A673 (cell line): ENCODE data around the gene DUS1L.

Experiments used
- CTCF ChIP-seq: fragments of 300-800, 200-600 bp; sonication (generic); conservative IDR thresholded peaks from 2 replicates; pipeline ENCODE4 v1.5.1; 2017; ENCODE audit warnings: low read depth, mild to moderate bottlenecking, antibody characterized with exemption, low read length, moderate library complexity, mixed read lengths
- EZH2 ChIP-seq: fragments of 200-600 bp; sonication (generic); IDR thresholded peaks from 2 replicates; pipeline ENCODE4 v1.6.1; 2017; ENCODE audit warnings: borderline replicate concordance, low read depth, mild to moderate bottlenecking, mixed read lengths, antibody characterized with exemption, low read length; ENCODE audit not compliant: poor library complexity, severe bottlenecking

DNA sequence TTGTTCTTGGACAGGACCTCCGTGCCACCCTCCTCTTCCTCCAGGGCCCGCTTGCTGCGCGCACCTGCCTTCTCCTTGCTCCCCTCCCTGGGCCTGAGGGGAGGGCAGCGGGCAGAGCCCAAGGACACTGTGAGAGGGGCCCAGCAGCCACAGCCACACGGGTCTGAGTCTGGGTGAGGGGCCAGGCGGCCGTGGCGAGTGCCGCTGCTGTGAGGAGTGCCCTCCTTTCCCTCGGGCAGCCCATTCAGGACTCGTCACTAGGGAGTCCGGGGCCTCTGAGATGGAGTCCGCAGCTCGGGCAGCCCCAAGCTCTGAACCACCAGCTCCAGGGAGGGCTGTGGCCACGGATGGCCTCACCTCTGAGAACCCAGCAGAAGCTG lies 5.6 kb downstream of the DUS1L start:
- TF ChIP-seq CTCF (no peak), EZH2 (no peak)
